HepG2 (cell line): ENCODE measurements around the gene C3orf18. TPM values are rescaled to one million over a fixed set of nuclear protein-coding genes. Genes with fewer than 3 reads are reported as not detected.
A peak's percentile ranks its signal among the peaks of the same experiment; 100 is the strongest.

ENCODE experiments used
- ARNT ChIP-seq: fragments of 450-650 bp; IDR thresholded peaks from 2 replicates; pipeline ENCODE4 v1.6.1; 2017
- CREBL2 ChIP-seq: sonication (generic); formaldehyde crosslinking; IDR thresholded peaks from 2 replicates; pipeline ENCODE4 v1.8.1; 2023; ENCODE audit warnings: missing genetic modification reagents, mild to moderate bottlenecking, borderline replicate concordance
- MEIS1 ChIP-seq: sonication (generic); formaldehyde crosslinking; IDR thresholded peaks from 2 replicates; pipeline ENCODE4 v1.9.0; 2021; ENCODE audit warnings: mild to moderate bottlenecking, missing genetic modification reagents, moderate library complexity, borderline replicate concordance
- MTF2 ChIP-seq: sonication (generic); formaldehyde crosslinking; IDR thresholded peaks from 2 replicates; pipeline ENCODE4 v1.5.0; 2020; ENCODE audit warnings: missing genetic modification reagents, borderline replicate concordance
- NFAT5 ChIP-seq: sonication (generic); formaldehyde crosslinking; IDR thresholded peaks from 2 replicates; pipeline ENCODE4 v1.4.0; 2020; ENCODE audit warnings: missing genetic modification reagents
- PRDM15 ChIP-seq: sonication (generic); formaldehyde crosslinking; IDR thresholded peaks from 2 replicates; pipeline ENCODE4 v1.4.0; 2020; ENCODE audit warnings: missing genetic modification reagents
- RXRA ChIP-seq: sonication (generic); formaldehyde crosslinking; IDR thresholded peaks from 2 replicates; pipeline ENCODE4 v1.5.1; 2020; ENCODE audit warnings: missing genetic modification reagents
- ZFP37 ChIP-seq: sonication (generic); formaldehyde crosslinking; IDR thresholded peaks from 2 replicates; pipeline ENCODE4 v1.4.0; 2020; ENCODE audit warnings: missing genetic modification reagents, borderline replicate concordance
- ZNF143 ChIP-seq: sonication (generic); formaldehyde crosslinking; IDR thresholded peaks from 2 replicates; pipeline ENCODE4 v1.4.0; 2020; ENCODE audit warnings: missing genetic modification reagents
- ZNF616 ChIP-seq: sonication (generic); formaldehyde crosslinking; IDR thresholded peaks from 2 replicates; pipeline ENCODE4 v1.5.0; 2020; ENCODE audit warnings: low read depth, mild to moderate bottlenecking, missing genetic modification reagents
- ZNF691 ChIP-seq: sonication (generic); formaldehyde crosslinking; IDR thresholded peaks from 2 replicates; pipeline ENCODE4 v1.4.0; 2020; ENCODE audit warnings: missing genetic modification reagents, low read depth, mild to moderate bottlenecking, borderline replicate concordance
- ZNF775 ChIP-seq: sonication (generic); formaldehyde crosslinking; IDR thresholded peaks from 2 replicates; pipeline ENCODE4 v1.4.0; 2020; ENCODE audit warnings: missing genetic modification reagents, mild to moderate bottlenecking, moderate library complexity, borderline replicate concordance
- ZNF879 ChIP-seq: sonication (generic); formaldehyde crosslinking; IDR thresholded peaks from 2 replicates; pipeline ENCODE4 v1.8.1; 2023; ENCODE audit warnings: missing genetic modification reagents
- ZSCAN29 ChIP-seq: sonication (generic); formaldehyde crosslinking; conservative IDR thresholded peaks from 2 replicates; pipeline ENCODE4 v1.4.0; 2020; ENCODE audit warnings: mild to moderate bottlenecking, missing genetic modification reagents
- ZUFSP ChIP-seq: sonication (generic); formaldehyde crosslinking; IDR thresholded peaks from 2 replicates; pipeline ENCODE4 v1.9.0; 2021; ENCODE audit warnings: missing genetic modification reagents, mild to moderate bottlenecking, borderline replicate concordance
- polyA plus RNA-seq, 8 experiments: library from polyadenylated mRNA; depleted of rRNA in 3 of 8; stranded (reverse) in 7 of 8; unstranded in 1 of 8; fragments of >200 nt; fragmentation: Illumina TruSeq in 4 of 8; extraction: Trizol in 4 of 8; gene quantifications; 2 replicates each; pipeline versions ENCODE4 v1.2.1 to v1.2.3, GENCODE V29; 2011 to 2016; ENCODE audit warnings: low read depth in 4 of 8, missing spikeins in 1 of 8, mixed read lengths in 1 of 8; ENCODE audit not compliant: insufficient read depth in 1 of 8
- total RNA-seq, 5 experiments: library from RNA; depleted of rRNA; stranded (reverse); fragments of >200 nt; fragmentation: Illumina TruSeq; extraction: Trizol; gene quantifications; 2 replicates each; pipeline ENCODE4 v1.2.3, GENCODE V29; 2016; ENCODE audit warnings: low read depth in 1 of 5

The C3orf18 gene
- total and polyA plus RNA-seq, 2 of the 13 experiments (the other 11 are each of a cell fraction or from before 2014, with no cell fraction given): 1.6 to 4.8 TPM

- TF ChIP-seq ZSCAN29 (CRISPR knock-in tag) (peak; percentile 71; the same call in 1 of the 2 replicates), ZNF143 (CRISPR knock-in tag) (no peak), ARNT (no peak), ZNF775 (CRISPR knock-in tag) (peak; percentile 54; the same call in 1 of the 2 replicates), CREBL2 (CRISPR knock-in tag) (peak; percentile 87; the same call in 1 of the 2 replicates), NFAT5 (CRISPR knock-in tag) (0 out of 2 replicates have a peak, but pooled peaks have one; percentile 67), ZFP37 (no peak), PRDM15 (CRISPR knock-in tag) (peak; percentile 57; the same call in 1 of the 2 replicates), ZNF879 (CRISPR knock-in tag) (no peak; the same call in 1 of the 2 replicates), ZNF616 (peak; percentile 88; the same call in 1 of the 2 replicates), MTF2 (CRISPR knock-in tag) (no peak), MEIS1 (CRISPR knock-in tag) (peak; percentile 79), ZUFSP (CRISPR knock-in tag) (no peak), RXRA (CRISPR knock-in tag) (peak; percentile 84; the same call in 1 of the 2 replicates), ZNF691 (CRISPR knock-in tag) (no peak; the same call in 1 of the 2 replicates)
Observed at GRCh38 chr3:50611464-50612233, 44.1 kb upstream of the C3orf18 start, which contains the start of gene CISH (continued).
